GM13976 (cell line): ENCODE results near the gene LTBP2.
A peak's percentile ranks its signal among the peaks of the same experiment; 100 is the strongest.

Source experiments
- DNase-seq: peaks from one replicate; pipeline ENCODE4 v3.0.0; 2012; ENCODE audit warnings: low spot score
- in situ Hi-C: fragments of 300-500 bp; cut with MboI; formaldehyde crosslinking; loops from one replicate; pipeline ENCODE4 v1.12.0; 2022; ENCODE audit warnings: low sequenced_read_pairs, mixed read lengths, inconsistent platforms; ENCODE audit not compliant: unreplicated experiment
- TF ChIP-seq, protein P1 (sequence below): IDR thresholded peaks from 2 replicates; pipeline ENCODE4 v1.5.1; 2012; ENCODE audit warnings: borderline replicate concordance, mild to moderate bottlenecking; ENCODE audit not compliant: insufficient read depth; ENCODE audit errors: extremely low read depth, missing control alignments, control extremely low read depth

LTBP2 gene

DNA sequence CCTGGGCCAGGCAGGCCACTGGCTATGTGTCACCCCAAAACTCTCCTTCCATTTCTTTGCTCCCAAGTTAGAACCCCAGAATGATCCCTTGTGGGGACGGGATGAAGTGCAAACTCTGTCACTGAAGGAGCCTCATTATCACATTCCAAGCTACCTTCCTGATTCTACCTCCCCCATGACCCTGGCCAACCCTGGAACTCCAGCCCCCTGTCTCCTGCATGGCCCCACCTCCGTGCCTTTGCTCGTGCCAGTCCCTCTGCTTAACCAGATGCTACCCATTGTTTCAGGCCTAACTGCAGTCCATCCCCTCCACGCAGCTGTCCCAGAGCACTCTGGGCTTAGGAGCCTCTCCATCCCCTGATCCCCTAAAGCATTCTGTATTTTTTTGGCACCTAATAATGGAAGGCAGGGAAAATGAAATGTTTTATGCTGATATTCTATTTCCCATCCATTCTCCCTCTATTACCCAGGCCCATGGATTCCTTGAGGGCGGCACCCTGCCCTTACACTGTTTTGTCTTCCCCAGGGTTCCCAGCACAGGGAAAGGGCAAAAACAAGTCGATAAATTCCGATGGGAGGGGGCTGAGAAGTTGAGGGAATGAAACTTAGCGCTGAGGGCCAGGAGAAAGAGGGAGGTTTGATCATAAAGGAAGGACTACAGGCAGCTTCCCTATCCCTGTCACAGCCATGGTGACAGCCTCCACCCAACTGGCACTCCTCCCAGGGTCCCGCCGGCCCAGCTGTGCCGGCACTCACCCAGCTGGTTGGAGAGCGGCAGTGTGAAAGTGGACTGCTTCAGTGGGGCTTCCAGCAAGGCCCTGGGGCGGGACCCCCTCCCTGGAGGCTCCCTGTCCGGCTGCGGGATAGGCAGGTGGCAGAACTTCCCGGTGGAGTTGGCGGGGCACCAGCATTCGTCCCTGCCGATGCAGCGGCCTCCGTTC lies 60.3 kb downstream of the LTBP2 start:
- TF ChIP-seq, protein P1, sequence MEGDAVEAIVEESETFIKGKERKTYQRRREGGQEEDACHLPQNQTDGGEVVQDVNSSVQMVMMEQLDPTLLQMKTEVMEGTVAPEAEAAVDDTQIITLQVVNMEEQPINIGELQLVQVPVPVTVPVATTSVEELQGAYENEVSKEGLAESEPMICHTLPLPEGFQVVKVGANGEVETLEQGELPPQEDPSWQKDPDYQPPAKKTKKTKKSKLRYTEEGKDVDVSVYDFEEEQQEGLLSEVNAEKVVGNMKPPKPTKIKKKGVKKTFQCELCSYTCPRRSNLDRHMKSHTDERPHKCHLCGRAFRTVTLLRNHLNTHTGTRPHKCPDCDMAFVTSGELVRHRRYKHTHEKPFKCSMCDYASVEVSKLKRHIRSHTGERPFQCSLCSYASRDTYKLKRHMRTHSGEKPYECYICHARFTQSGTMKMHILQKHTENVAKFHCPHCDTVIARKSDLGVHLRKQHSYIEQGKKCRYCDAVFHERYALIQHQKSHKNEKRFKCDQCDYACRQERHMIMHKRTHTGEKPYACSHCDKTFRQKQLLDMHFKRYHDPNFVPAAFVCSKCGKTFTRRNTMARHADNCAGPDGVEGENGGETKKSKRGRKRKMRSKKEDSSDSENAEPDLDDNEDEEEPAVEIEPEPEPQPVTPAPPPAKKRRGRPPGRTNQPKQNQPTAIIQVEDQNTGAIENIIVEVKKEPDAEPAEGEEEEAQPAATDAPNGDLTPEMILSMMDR: no peak
- in situ Hi-C loops: no loop called here
- no peak for DNase-seq

- TF ChIP-seq, protein P1: no peak
- in situ Hi-C loops: no loop called here
- no peak for DNase-seq
Measured at GRCh38 chr14:74551001-74551400, 61.0 kb downstream of the LTBP2 start.

DNA sequence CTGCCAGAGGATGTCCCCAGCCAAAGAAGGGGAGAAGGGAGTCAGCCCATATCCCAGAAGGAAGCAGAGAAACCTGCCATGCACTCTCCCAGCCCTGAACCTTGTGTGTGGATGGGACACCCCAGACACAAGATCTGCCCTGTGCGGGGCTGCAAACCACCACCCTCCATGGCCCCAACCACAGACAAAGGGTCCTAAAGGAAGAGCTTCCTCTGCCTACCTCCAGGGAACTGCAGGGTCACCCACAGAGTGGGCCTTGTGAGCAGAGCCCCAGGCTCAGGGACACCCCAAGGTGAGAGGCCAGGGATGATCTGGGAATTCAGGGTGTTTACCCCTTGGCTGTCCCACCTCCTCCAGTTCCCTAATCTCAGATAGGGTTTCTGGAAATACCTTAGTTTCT lies 62.0 kb downstream of the LTBP2 start:
- in situ Hi-C loops: no loop called here
- TF ChIP-seq, protein P1: no peak
- no peak for DNase-seq

GRCh38 chr14:74549588-74549987 lies 62.4 kb downstream of the LTBP2 start:
- no peak for DNase-seq
- TF ChIP-seq, protein P1: peak; percentile 7
- in situ Hi-C loops: no loop called here

DNA sequence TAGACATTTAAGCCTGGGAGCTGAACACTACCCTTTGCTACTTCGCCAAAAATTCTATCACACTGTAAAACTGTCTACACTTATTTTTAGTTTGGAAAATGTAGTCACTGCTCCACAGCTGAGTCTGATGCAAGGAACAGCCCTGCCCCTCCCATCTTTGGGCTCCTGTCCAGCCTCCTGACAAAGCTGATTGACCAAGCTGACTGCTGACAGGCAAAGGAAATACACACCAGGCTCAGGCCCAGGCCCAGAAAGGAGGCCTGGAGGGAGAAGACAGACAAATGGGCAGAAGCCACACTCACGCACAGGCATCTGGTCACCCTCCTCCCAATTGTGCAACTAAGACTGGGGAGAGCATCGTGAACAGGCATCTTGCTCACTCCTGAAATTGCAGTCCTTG lies 63.2 kb downstream of the LTBP2 start:
- in situ Hi-C loops: no loop called here
- TF ChIP-seq, protein P1: no peak
- no peak for DNase-seq

DNA sequence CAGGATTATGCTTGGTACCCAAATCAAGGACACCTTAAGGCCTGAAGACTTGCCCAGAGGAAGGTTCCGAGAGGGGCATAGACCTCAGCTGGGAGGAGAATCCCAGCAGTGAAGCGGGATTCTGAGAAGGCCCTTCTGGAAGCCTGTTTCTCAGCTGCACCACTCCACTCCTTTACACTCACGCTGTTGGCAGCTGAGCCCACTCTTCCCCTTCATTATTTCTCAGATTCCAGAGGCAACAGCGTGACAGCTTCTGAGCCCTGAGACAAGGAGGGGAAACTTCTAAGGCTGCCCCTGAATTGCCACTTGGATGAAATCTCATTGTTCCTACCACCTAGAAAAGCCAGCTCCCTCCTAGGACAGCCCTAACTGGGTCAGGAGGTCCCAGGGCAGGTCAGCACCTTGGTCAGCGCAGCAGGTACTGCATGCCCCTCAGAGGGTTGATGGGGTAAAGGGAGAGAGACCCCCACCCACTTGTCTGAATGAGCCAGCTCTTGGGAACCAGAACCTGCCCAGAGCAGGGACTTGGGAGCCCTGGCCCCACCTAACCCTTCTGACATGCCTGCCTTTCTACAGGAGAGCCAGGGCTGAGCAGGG lies 64.6 kb downstream of the LTBP2 start:
- in situ Hi-C loops: no loop called here
- TF ChIP-seq, protein P1: no peak
- DNase-seq: no peak
